ENCODE data around the gene NCOA7.
"Not testable (repeated sequence)": the region's sequence is repeated elsewhere in the genome, so short reads cannot be mapped to it uniquely, and the experiment has no call there.

Gene NCOA7

DNA sequence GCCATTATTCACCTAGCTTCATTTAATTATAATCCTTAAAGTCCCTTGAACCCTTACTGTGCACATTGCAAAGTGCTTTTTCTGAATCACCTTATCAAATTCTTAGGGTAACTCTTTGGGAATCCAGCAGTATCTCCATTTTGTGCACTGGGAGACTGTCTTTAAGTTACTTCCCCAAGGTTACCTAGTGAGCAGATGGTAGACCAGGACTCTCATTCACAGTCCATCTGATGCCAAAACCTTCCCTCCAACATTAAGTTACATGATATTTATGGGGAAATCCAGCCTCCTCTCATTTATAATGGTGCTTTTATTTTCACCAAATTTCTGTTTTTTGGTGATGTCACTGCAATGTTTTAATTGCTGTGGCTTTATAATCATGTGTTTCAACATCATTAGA is 75.7 kb downstream of the NCOA7 start:
- DNase-seq (ENCODE audit: insufficient read length, low spot score) = no peak
- FAIRE-seq = no peak

DNA sequence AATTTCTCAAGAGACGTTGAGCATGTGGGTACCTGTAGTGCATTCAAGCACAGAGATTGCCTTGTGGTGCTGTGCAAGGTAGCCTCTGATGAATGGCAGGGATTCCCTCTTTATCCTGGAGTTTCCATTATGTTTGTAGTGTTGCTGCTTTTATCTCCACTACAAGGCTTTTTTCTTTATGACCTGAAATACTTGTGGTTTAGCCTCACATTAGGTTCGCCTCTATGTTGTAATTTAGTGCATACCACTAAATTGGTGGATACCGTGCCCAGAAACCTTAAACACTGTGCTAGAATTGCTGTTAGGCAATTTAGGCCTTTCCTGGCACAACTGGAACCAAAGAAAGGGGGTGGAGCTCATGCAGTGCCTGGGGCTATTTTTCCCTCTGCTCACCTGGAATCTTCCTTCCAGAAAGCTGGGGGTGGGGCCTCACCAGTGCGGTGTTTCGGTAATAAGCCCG is 76.8 kb downstream of the NCOA7 start:
- FAIRE-seq (no peak), DNase-seq (ENCODE audit: insufficient read length, low spot score) (no peak)

DNA sequence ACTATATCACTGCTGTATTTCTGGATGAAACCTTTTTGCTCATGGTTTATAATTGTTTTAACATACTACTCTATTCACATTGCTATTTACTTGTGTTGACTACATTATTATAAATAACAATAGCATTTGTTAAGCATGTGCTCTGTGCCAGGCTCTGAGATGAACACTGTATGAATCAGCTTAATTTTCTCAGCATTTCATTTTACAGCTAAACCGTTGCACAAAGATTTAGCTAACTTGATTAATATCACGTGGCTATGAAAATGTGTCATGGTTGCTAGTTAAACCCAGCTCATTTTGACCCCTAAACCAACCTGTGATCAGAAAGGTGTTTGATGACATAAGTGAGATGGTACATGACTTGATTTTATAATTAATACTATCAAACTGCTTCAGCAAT is 77.5 kb downstream of the NCOA7 start:
- DNase-seq (ENCODE audit: insufficient read length, low spot score) (no peak), FAIRE-seq (no peak)

DNA sequence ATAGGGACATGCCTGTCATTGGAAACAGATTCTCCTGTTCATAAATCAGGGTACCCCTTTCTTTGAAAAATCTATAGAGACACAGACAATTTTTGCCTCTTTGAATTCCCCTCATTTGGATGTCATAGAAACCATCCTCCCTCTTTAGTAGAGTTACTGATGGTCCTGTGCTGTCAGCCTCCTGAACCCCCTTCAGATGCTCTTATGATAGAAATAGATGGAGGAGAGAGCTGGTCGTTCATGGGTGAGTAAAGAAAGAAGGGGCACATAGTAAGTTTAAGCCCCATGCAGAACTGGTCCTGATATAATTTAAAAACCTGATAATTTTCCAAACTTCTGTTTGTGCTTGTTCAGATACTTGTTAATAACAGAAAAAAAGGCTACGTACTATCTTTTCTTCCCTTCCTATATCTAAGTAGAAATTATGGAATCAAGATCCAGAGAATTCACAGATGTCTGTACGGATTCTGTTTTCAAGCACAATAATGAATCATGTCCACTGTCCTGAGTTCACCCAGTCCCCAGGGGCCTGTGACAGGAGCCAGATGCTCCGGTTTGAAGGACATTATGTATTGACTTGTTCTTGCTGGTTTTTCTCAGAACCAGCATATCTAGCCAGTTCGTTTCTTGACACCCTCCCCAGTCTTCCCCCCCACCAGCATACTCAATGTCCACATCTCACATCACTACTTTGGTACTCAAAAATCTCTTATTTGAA is 78.1 kb downstream of the NCOA7 start:
- FAIRE-seq = peak; percentile 26

DNA sequence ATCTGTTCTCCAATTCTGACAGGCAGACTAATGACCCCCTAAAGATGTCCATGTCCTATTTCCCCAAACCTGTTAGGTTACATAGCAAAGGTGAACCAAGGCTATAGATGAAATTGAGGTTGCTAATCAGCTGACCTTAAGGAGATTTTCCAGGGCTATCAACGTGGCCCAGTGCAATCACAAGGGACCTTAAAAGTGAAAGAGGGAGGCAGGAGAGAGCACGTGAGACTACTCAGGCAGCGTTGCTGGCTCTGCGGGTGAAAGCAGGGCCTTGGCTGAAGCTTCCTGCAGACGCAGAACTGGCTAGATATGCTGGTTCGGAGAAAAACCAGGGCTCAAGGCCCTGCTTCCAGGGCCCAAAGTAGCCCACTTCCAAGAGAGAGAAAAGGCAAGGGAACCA is 78.7 kb downstream of the NCOA7 start:
- no peak for FAIRE-seq
- no peak for DNase-seq (ENCODE audit: insufficient read length, low spot score)

More for the DNA sequence above, 78.1 kb downstream of the NCOA7 start:
- no peak for DNase-seq (ENCODE audit: insufficient read length, low spot score)

DNA sequence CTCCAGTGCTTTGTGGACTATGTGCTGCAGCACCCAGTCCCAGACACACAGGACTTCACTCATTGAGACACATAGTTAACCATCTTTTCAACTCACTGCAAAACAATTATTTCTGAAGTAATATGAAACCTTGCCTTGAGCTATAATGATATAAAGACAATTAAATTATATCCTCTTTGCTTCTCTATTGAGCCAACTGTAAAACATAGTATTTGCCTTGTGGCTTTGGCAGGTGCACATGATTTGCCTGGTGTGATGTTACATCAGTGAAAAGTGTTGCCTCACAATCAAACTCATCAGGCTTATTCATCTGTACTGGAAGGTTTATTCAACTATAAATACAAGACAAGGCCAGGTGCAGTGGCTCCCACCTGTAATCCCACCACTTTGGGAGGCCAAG is 80.6 kb downstream of the NCOA7 start:
- FAIRE-seq (no peak), DNase-seq (ENCODE audit: insufficient read length, low spot score) (no peak)

DNA sequence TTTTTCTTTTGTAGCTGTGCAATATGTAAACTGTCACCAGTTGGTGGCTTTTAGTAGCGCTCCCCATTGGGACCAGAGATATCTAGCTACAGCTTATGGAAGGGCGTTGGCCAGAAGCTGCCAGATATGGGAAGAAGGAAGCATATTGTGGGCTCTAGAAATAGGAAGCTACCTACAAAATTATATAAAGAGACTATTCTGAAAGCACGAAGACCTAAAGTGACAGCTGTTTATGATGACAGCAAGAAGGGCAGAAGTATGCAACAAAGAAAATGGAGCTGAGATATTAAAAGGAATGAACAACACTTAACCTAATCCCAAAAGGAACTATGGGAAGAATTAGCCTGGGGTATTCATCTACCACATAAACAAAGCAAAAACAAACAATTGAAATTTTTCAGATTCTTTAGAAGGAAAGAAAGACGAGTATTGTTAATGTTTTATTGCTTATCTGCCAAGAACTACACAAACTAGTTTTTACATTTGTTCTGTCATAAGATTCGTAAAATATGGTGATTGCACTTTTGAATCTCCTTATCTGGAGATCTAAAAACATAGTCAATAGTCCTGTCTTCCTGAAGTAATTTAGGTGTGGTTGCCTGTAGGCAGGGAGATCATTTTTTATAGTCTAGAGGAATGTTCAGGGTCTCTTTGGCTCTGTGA is 81.6 kb downstream of the NCOA7 start:
- FAIRE-seq (no peak), DNase-seq (ENCODE audit: insufficient read length, low spot score) (no peak)

DNA sequence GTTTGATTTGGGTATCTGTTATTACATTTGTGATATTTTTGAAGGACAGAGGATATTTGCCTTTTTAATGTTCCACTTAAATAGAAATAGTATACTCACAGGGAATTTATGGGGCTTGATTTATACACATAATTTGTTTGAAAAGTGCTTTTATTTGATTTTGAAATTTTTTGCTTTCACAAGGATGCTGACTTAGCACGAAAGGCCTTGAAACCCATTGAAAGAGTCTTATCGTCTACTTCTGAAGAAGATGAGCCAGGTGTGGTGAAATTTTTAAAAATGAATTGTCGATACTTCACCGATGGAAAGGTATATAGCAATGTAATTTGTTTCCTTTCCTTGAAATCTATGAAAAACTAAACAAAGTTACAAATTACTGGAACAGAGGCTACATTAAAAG is 91.5 kb downstream of the NCOA7 start:
- DNase-seq (ENCODE audit: insufficient read length, low spot score) = no peak
- FAIRE-seq = no peak

DNA sequence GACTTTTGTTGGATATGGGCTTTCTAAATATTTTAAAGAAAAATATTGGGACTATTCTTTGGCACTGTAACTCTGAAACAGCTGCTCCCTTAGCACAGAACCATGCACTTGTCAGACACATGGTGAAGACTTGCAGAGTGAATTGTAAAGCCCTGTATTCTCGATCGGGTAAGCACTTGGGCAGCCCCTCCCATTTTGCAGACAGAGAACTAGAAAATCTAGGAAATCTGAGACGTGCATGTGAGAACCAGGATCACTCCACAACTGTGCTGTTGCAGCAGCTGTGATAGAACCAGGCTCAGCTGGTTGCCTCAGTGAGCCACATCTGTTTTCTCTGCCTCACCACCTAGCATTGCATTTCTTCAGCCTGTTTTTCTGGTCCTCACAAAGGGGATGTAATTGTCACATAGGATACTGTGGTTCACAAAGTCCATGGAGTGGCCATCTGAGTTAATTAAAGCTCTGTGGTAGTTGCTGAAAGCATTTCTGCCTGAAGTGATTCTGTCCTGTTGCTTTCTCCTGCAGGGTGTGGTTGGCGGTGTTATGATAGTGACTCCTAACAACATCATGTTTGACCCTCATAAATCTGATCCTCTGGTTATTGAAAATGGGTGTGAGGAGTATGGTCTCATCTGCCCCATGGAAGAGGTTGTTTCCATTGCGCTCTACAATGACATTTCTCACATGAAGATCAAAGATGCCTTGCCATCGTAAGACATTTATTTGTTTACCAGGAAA is 94.0 kb downstream of the NCOA7 start:
- FAIRE-seq (no peak), DNase-seq (ENCODE audit: insufficient read length, low spot score) (no peak)

DNA sequence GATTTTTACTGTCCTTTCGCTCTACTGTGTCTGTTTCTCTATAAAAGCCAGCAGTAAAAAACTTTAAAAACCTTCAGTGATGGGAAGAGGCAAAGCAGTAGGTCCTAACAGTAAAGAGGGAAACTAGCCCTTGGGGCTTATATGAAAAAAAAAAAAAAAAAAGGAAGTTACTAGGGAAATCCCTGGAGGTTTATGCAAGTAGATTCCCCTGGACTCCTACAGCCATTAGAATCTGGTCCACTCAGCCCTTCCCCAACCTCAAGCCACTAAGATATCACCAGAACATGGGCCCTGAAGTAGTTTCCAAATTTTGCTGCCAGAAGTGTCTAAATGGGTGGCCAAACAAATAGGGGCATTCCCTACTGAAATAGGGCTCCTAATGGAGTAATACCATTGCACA is 95.3 kb downstream of the NCOA7 start:
- DNase-seq (ENCODE audit: insufficient read length, low spot score) = no peak
- FAIRE-seq = no peak

DNA sequence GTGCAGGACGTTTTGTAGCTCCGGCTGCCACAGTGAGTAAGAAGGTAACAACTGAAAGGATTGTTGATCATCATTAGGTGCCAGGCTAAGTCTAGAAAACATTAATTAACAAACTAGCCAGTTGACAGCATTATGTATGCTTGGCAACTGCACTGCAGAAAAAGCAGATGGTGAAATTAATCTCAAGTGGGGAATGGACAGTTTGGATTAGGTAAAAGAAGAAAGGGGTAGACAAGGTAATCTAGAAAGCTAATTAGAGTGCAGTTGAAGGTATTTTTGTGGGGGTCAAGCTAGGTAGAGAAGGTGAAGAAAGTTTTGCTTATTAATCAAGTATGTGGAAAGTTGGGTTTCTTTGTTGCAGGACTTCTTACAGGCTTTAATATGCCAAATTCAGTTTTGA is 96.2 kb downstream of the NCOA7 start:
- no peak for FAIRE-seq
- DNase-seq (ENCODE audit: insufficient read length, low spot score) = no peak

DNA sequence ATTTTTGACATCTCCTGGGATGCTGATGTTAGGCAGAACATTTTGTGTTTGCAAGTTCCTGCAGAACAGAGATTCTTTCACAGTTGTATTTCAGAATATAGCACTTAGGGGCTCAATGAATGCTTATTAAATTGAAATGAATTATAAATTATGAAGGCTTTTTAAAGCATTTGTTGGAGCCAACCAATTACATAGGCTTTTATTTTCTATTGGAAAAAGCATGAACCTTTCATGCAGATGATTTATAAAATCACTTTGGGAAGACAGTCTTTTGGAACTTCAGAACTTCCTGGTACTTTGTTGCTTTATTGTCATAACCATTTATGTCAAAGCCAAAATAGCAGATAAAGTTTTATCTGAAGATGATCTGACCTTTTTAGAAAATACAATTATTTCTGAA is 96.6 kb downstream of the NCOA7 start:
- FAIRE-seq = no peak
- no peak for DNase-seq (ENCODE audit: insufficient read length, low spot score)

DNA sequence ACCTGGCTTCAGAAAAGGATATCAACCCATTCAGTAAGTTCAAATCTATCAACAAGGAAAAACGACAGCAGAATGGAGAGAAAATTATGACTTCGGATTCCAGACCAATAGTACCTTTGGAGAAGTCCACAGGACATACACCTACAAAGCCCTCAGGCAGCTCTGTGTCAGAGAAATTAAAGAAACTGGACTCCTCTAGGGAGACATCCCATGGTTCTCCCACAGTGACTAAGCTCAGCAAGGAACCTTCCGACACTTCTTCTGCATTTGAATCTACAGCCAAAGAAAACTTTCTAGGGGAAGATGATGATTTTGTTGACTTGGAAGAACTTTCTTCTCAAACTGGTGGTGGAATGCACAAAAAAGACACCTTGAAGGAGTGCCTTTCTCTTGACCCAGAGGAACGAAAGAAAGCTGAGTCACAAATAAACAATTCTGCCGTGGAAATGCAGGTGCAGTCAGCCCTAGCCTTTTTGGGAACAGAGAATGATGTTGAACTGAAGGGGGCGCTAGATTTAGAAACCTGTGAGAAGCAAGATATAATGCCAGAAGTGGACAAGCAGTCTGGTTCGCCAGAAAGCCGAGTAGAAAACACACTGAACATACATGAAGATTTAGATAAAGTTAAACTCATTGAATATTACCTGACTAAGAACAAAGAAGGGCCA is 98.4 kb downstream of the NCOA7 start:
- no peak for DNase-seq (ENCODE audit: insufficient read length, low spot score)
- peak; percentile 61 for FAIRE-seq

DNA sequence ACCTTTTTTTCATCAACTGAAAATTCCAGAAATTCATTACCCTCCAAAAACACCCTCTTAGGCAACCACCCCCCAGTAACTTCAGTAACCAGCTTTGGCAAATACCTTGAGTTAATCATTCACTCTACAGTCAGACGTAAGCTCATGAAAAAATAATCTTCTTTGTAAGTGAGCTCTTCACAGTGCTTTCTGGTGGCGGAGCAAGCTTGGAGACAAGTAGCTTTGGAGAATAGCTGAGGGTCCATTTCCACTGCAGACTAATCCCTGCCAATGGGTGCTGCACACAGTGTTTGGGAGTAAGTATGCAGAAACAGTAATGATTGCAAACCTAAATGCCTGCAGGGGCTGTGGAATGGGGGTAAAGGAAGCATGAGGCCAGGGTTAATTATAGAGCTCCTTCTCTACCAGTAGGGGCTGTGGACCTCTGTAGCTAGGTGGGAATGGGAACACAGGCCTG is 109.0 kb downstream of the NCOA7 start:
- FAIRE-seq = peak; percentile 37
- DNase-seq (ENCODE audit: insufficient read length, low spot score) = no peak

DNA sequence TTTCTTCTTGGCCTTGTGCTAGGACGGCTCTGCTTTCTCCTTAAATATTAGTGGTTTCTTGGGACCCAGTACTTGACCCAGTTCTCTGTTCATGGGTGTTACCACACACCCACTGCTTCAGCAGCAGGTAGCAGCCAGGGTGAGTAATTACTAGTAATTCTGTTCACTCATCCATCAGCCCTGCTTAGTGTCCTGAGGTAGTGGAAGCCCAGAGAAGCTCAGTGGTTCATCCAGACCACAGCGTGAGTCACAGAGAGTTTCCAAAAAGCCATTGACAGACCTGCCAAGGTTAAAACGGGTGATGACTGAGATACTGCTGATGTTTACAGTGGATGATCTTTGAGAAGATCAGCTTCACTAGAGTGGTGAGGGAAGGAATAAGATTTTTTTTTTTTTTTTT is 114.1 kb downstream of the NCOA7 start:
- DNase-seq (ENCODE audit: insufficient read length, low spot score) = no peak
- FAIRE-seq = no peak

DNA sequence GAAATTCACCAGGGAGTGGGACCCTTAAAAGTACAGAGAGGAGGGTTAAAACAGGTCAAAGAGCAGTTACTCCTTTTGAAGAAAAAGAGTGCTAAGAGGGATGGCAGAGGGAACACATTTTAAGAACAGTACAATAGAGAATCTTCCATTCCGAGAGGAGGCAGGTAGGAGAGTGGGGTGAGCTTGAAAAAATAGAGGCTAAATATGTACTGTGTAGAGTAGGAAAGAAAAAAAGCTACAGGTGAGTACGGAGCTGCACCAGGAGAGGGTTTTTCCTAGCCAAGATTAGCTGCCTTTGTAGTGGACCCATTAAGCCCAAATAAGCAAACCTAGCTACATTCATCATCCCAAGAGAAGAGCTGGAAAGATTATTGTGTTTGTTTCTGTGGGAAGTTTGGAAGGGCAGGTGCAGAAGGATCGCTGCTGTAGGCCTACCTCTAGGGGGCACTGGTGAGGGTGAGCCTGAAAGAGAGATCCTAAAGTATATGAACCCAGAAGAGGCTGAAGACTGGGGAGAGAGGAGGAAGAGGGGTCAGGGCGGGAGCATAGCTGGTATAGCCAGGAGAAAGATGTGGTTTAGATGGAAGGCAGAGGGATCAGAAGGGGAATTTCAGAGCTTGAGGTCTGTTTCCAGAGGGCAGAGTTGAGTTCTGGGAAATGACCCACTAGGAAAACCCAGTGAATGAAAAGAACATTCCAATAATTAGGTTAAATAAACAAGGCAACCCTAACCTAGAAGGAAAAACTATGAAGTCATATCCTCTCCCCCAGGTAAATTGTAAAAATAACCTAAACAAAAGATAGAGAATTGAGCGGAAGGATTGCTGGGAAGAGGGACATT is 115.6 kb downstream of the NCOA7 start:
- peak; percentile 80 for FAIRE-seq
- peak; percentile 4 for DNase-seq (ENCODE audit: insufficient read length, low spot score)

DNA sequence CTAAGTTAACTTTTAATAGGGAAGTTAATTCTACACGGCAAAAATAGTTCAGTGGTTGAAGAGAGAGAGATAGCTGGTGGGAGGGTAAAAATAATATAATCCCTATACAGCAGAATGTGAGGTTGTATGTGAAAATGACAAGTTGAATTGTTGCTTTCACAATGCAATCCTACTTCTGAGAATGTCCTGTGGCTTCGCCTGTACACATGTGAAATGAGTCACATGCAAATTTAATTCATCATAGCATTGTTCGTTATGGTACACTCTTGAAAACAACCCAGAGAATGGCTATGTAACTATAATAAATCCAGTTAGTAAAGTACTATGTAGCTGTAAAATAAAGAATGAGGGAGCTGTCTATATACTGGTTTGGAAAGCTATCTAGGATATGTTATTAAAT is 119.8 kb downstream of the NCOA7 start:
- peak; percentile 76 for FAIRE-seq
- peak; percentile 16 for DNase-seq (ENCODE audit: insufficient read length, low spot score)

DNA sequence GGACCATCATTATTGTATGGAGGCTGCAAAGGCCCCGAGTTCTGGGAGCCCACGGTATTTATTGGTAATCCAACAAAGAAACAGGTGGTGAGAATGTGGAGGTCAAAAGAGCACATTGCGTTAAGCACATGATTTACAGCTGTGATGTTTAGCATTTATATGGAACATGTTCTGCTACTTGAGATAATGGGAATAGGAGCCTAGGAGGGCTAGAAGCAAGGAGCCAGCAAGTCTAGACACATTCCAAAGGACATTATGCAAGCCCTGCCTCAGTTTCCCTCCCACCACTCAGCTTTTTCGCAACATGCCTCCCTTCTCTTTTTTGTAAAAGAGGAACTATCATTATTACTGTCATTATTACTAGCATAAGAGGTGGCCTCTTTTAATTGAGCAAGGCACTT is 120.3 kb downstream of the NCOA7 start:
- FAIRE-seq; DNase-seq (ENCODE audit: insufficient read length, low spot score): not testable (repeated sequence)

DNA sequence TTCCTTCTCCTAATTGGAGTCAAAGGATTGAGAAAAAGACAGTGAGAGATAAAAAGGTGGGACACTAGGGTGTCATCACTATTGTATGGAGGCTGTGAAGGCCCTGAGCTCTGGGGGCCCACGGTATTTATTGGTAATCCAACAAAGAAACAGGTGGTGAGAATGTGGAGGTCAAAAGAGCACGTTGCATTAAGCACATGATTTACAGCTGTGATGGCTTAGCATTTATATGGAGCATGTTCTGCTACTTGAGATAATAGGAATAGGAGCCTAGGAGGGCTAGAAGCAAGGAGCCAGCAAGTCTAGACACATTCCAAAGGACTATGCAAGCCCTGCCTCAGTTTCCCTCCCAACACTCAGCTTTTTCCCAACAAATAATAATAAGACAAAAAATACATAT is 121.7 kb downstream of the NCOA7 start:
- not testable (repeated sequence) for DNase-seq (ENCODE audit: insufficient read length, low spot score); FAIRE-seq

DNA sequence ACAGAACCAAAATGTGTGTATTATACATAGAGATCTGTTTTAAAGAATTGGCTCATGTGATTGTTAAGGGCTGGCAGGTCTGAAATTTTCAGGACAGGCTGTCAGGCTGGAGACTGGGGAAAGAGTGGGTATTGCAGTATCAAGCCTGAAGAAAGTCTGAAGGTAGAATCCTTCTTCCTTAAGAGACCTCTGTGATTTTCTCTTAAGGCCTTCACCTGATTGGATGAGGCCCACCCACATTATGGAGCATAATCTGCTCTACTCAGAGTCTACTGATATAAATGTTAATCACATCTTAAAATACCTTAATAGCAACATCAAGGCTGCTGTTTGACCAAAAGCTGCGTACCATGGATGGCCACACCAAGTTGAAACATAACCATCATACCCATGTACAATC is 122.4 kb downstream of the NCOA7 start:
- DNase-seq (ENCODE audit: insufficient read length, low spot score) (no peak), FAIRE-seq (no peak)
